NCI-H2029 (cell line): ENCODE measurements around the gene SRSF12.

ENCODE experiments used
- DNase-seq: peaks from one replicate; lab custom pipeline; 2025; lab: John Stamatoyannopoulos, UW

SRSF12 gene

DNA sequence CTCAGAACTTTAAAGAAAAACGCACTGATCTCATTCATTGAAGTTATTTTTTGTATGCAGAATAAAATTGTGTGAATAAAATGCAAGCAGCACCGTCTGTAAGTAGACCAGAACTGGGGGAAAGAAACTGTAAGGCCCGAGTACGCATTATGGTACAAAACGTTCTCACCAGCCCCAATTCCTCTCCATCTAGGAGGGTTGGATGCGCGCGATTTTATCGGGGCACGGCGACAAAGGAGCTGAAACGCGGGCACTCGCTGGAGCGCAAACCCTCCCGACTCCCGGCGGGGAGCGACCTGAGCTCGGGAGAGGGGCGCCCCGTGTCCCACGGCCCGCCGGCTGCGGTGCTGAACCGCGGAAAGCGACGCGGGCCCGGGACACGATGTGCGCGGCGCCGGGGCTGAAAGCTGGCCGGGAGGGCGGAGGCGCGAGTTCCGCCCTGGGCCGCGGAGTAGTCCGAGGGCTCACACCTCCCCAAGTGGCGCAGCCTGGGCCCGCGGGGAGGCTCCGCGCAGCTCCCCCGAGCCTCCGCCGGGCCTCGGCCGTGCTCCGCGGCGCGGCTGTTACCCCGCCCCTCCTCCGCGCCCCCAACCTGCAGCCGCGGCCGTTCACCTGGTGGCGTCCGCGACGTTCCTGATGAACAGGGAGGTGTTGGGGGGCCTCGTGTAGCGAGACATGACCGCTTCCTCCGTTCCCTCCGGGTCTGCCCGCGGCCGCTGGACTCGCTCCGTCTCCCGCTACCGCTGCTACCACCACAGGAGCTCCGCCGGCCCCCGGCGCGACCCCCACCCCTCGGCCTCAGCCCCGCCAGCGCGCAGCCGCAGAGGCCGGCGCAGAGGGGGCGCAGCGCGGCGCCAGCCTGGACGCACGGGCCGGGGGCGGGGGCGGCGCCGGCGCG is at the start of gene SRSF12:
TSS of gene SRSF12 (minus strand) at position 861 of the 898 bp plus-strand sequence. CDS start at position 677, 184 bp downstream.
- no peak for DNase-seq

DNA sequence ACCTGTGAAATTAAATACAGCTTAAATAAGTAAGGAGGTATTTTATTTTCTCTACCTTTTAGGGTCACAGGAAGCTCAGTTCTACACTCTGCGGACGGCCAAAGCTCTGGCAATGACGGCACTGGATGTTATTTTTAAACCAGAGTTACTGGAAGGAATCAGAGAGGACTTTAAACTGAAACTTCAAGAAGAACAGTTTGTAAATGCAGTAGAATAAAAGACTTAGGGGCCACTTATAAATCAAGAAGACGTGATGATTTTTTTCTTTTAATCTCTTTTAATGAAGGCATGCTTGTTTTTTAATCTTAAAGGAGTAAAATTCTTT is 44.1 kb upstream of the SRSF12 start:
- no peak for DNase-seq

DNA sequence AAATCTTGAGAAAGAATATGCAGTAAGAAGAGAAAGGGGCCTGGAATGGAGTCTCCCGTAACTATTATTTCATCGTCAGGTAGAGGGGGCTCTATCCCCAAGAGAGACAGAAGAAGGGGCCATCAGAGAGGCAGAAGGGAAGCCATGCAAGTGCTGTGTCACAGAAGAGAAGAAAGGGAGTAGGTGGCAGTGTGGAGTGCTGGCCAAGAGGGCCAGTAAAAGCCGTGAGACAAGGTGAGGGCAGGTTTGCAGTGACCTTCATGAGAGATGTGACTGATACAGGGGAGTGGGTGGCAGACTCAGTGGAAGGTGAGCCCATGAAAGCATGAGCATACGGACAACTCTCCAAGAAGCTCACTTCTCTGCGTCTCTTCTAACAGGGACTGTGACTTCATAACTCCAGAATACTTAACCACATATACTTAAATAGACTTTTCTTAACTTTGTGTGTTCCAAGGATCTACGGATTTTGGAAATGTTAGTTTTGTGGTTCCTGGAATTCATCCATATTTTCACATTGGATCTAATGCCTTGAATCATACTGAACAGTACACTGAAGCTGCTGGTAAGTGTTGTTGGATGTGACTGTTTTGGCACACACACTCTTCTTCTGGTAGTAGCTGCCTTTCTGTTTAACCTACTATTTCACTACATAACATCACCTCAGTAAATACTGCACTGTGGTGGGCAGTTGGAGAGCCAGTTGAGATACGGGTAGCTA is 43.6 kb upstream of the SRSF12 start:
- no peak for DNase-seq

- no peak for DNase-seq
Observed at GRCh38 chr6:89160331-89161092, 42.6 kb upstream of the SRSF12 start.

DNA sequence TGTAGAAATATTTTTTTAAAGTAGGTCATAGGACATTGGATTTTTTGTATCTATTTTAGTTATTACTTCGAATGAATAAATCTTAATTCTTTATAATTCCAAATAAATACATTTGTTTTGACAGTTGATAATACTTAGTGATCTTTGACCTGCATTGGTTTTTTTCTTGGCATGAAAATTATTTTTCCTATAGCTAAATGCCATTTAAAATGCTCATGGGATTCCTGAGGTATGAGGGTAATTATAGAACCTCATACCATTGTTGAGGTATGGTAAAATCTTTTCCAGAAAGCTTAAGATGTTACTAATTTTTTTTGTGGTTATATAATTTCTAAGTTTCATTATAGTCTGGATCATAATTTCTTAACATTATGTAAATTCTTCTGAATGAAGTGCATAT is 36.3 kb upstream of the SRSF12 start:
- no peak for DNase-seq

- DNase-seq = no peak
Observed at GRCh38 chr6:89148016-89148750, 30.3 kb upstream of the SRSF12 start.

DNA sequence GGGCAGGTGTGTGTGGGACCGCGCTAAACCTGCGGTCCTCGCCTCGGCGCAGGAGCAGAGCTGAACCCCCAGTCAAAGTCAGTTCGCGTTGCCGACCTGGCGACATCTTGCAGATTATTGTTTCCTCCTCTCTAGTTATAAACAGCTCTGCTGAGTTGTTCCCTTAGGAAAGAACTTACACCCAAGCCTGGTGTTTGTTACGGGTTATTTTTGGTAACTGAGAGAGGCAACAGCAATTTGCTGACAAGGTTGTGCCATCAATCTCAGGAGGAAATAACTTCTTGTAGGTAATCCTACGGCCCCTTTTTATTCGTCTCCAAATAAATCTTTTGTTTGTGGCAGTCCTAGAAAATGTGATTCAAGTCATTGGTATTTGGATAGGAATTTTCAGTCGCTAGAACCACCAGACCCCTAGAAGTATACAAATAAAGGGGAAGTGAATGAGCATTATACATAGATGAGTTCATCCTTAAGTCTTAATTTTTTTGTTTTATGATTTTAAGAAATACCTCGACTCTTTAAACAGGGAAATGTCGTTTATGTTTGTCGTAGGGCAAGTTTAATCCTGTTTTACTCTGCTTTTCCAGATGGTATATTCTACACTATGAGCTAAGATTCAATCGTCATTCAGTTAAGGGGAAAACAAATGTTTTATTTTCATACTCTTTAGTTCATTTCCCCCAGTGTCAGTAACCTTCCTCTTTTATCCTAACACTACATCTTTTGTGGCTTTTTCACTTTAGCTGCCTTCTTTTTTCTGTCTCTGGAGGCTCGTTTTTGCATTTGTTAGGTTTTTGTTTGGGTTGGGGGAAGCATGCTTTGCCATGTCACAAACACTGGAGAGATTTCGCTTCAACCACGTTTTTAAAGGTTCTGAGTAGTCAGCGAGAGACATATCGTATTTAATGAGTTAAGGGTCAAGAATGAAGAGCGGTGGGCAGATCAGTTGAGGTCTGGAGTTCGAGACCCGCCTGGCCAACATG is 29.1 kb upstream of the SRSF12 start:
- no peak for DNase-seq

GRCh38 chr6:89145956-89146717 is 28.3 kb upstream of the SRSF12 start, which contains the start of gene PM20D2:
TSS of gene PM20D2 (plus strand) at chr6:89146055. CDS start at chr6:89146145, 90 bp downstream.
- DNase-seq = peak; percentile 43

DNA sequence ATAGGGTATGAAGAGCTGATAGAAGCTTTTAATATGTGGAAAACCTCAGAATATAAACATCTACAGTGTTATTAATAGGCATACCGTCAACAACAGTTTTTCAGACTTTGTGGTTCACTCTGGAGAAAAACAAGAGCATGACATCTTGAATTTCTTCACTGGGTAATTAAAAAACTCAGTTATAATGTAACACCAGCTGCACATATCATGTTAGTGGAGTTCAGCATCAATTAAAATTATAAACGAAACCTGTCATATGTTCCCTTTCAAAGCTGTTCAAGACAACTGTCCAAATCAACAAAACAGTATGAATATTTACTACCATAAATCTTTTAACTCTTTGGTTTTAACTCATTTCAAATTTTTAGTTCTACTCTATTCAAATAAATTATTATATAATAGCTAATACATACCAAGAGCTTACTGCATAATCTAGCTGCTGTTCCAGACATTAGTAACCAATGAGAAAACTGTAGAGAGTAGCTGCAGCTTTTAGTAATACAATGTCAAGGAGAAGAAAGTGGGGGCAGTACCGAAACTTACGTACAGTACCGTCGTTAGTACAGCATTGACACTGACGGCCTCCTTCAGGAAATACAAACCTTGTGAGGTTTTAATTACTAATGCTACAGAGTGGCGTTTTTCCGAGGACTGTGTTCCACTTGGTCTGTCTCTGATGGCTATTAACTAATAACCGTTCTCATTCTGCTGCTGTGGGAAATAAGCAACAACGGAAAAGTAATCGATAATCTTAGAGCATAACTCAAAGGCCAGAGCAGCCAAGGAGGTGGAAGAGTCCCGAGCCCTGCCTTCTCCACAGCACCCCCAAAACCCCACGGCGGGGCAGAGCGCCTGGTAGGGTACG is 27.5 kb upstream of the SRSF12 start:
- no peak for DNase-seq

DNA sequence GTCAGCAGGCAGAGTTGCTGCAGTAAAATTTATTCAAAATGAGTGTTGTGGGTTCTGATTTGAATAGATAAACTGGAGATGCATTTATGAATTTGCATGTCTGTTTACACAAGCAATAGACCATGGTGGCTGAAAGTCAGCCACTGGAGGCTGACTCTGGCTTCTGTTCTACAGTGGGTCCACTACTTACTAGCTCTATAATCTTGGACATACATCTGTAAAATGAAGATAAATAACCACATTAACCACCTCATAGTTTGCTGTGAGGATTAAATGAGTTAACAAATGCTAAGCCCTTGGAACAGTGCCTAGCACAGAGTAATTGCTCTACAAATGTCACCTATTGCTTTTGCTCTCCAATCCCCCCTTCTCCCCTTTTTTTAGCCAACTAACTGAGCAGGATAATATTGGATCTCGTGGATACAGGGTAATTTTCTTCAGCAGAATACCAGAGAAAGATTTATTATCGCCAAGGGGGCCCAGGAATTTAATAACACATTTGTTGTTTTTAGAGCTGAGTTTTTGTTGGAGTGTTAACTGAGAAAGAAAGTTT is 26.6 kb upstream of the SRSF12 start:
- DNase-seq = no peak

DNA sequence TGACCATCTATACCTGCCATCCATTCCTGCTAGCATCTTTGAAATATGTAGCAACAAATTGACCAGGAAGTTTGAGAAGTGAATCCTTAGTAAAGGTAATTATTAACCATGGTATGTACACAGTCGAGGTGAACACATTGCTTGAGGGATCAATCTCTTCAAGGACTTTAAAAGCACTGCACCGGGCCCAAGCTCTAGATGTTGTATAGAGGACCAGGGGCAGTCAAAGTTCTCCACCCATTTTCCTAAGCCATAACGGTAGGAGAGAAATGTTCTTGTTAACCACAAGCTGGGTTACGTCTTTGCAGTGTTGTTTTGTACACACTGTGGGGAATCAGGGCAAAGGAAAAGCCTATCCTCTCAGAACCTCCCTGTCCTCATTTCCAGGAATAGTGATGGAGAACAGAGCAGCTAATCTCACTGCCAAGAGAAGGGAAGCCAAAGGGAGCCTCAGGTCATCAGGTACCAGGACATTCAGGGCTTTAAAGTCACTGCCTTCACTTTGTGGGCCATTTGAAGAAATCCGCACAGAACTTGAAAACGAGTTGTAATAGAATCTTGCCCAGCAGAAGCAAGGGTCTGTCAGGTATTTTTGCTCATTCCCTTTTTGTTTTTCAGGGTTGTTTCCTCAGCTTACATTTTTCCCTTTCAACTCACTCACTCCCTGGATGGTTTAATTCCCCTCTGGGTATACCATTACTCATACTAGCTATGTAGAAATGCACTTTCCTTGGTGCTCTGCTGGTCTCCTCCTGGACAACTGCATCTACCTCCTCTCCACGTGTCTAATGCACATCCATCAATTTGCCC is 22.7 kb upstream of the SRSF12 start:
- DNase-seq = no peak

- no peak for DNase-seq
Observed at GRCh38 chr6:89139509-89140346, 21.9 kb upstream of the SRSF12 start.

- peak; percentile 3 for DNase-seq
Observed at GRCh38 chr6:89138173-89138572, 20.3 kb upstream of the SRSF12 start.

DNA sequence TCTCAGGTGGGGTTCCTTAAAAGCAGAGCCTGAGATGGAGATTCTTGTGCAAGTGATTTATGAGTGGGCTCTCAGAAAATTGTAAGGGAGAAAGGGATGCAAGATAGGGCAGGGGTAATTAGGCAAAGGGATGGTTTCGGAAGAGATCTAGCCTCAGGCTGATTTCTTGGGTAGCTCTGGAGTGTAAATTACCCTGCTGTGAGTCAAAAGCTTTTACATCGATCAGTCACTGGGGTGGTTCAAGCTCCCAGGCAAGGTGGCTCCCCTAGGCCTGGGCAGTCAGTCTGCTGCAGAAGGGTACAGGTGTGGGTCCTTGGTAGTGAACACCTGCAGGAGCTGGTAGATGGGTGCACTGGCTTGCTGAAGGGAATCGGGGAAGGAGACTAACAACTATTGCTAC is 16.9 kb upstream of the SRSF12 start:
- DNase-seq = no peak

- no peak for DNase-seq
Observed at GRCh38 chr6:89133981-89134380, 16.1 kb upstream of the SRSF12 start.

GRCh38 chr6:89132057-89132456 is 14.2 kb upstream of the SRSF12 start:
- DNase-seq = peak; percentile 7

- no peak for DNase-seq
Observed at GRCh38 chr6:89131599-89131998, 13.7 kb upstream of the SRSF12 start.
